GM10248 (cell line): ENCODE data around the gene CUX1.

Experiments
- CTCF ChIA-PET: fragments of 300-600 bp; sonication (Branson Sonifier 250); formaldehyde crosslinking; extraction: SDS; loops from one replicate; lab custom pipeline; 2021; ENCODE audit warnings: antibody characterized with exemption; lab: Yijun Ruan, JAX
- POLR2A ChIA-PET: fragments of 350-650 bp; sonication (Branson Sonifier 250); formaldehyde crosslinking; extraction: SDS; loops from one replicate; lab custom pipeline; 2020; ENCODE audit warnings: antibody characterized with exemption; lab: Yijun Ruan, JAX
- DNase-seq: peaks from one replicate; pipeline ENCODE4 v3.0.0; 2012; ENCODE audit errors: extremely low spot score
- CTCF ChIP-seq: IDR thresholded peaks from 2 replicates; pipeline ENCODE4 v1.5.1; 2012; ENCODE audit warnings: mild to moderate bottlenecking, low read depth; ENCODE audit errors: extremely low read depth, missing control alignments, control extremely low read depth

CUX1 gene

GRCh38 chr7:102101111-102101551 is 283.7 kb downstream of the CUX1 start:
- ChIA-PET POLR2A (no interaction called here), CTCF (no interaction called here)
- no peak for TF ChIP-seq CTCF
- no peak for DNase-seq

GRCh38 chr7:102101926-102102325 is 284.5 kb downstream of the CUX1 start:
- DNase-seq = no peak
- CTCF ChIA-PET = no interaction called here
- POLR2A ChIA-PET = no interaction called here
- TF ChIP-seq CTCF = no peak

GRCh38 chr7:102103027-102103372 is 285.6 kb downstream of the CUX1 start:
- DNase-seq = no peak
- CTCF ChIA-PET = interaction anchor here (0.7 kb wide), 1 partner anchor 49 kb away, joined by 3 read pairs; no protein-coding TSS in a partner anchor
- POLR2A ChIA-PET = no interaction called here
- TF ChIP-seq CTCF = no peak

GRCh38 chr7:102104245-102104644 is 286.8 kb downstream of the CUX1 start:
- DNase-seq = no peak
- POLR2A ChIA-PET = no interaction called here
- CTCF ChIA-PET = interaction anchor here (1.4 kb wide), 1 partner anchor 15 kb away, joined by 4 read pairs; no protein-coding TSS in a partner anchor
- TF ChIP-seq CTCF = no peak

GRCh38 chr7:102106625-102107024 is 289.2 kb downstream of the CUX1 start:
- no peak for DNase-seq
- TF ChIP-seq CTCF = no peak
- POLR2A ChIA-PET = no interaction called here
- CTCF ChIA-PET = interaction anchor here (1.1 kb wide), 1 partner anchor 12 kb away, joined by 3 read pairs; no protein-coding TSS in a partner anchor

- no peak for DNase-seq
- TF ChIP-seq CTCF = no peak
- POLR2A ChIA-PET = no interaction called here
- CTCF ChIA-PET = no interaction called here
Observed at GRCh38 chr7:102107474-102108104, 290.2 kb downstream of the CUX1 start.
